GM19240 (cell line): ENCODE data around the gene MACROD1.
A peak's percentile ranks its signal among the peaks of the same experiment; 100 is the strongest.

Experiments used
- DNase-seq: peaks from one replicate; pipeline ENCODE4 v3.0.0; 2011; ENCODE audit warnings: low spot score; ENCODE audit not compliant: insufficient read length

Gene MACROD1

DNA sequence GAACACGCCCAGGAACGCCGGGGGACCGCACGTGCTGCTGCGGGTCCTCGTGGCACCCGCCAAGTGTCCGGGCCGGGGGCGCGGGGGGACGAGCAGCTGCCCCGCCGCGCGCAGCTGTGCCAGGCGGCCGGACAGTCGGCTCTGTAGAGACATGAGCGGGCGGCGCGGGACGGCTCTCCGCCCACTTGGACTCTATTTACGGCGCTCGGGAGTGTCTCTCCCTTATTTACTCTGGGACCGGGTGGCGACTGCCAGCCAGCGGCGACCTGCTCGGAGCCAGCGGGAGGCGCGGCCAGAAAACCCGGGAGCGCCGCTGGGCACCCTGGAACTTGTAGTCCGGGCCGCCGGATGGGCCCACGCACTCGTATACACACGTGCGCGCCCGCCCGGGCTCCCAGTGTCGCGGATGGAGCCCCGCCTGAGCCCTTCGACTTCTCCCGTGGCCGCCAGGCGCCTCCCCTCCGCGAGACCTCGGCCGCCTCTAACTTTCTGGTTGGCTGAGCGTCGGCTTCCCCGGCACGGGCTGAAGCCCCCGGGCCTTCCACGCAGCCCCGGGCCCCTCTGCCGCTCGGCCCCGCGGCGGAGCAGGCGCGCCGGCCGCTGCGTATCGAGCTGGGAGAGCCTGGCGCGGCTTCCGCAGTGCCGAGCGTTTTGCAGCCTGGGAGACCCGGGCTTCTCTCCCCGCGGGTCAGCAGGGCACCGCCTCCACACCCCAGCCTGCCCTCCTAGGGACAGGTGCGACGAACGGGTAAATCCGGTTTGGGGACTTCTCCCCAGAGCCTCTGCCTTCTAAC lies at the start of gene MACROD1:
MACROD1 (minus strand) TSS at position 272 of the 794 bp plus-strand sequence; CDS start at position 153, 119 bp downstream.
- DNase-seq = peak; percentile 74

GRCh38 chr11:64211181-64211872 lies 45.4 kb upstream of the MACROD1 start:
- DNase-seq = no peak

- no peak for DNase-seq
These were observed 44.5 kb upstream of the MACROD1 start for GRCh38 chr11:64210301-64211020.

- no peak for DNase-seq
These were observed 43.6 kb upstream of the MACROD1 start for GRCh38 chr11:64209563-64209843.

GRCh38 chr11:64208796-64209562 lies 43.1 kb upstream of the MACROD1 start:
- DNase-seq = no peak

DNA sequence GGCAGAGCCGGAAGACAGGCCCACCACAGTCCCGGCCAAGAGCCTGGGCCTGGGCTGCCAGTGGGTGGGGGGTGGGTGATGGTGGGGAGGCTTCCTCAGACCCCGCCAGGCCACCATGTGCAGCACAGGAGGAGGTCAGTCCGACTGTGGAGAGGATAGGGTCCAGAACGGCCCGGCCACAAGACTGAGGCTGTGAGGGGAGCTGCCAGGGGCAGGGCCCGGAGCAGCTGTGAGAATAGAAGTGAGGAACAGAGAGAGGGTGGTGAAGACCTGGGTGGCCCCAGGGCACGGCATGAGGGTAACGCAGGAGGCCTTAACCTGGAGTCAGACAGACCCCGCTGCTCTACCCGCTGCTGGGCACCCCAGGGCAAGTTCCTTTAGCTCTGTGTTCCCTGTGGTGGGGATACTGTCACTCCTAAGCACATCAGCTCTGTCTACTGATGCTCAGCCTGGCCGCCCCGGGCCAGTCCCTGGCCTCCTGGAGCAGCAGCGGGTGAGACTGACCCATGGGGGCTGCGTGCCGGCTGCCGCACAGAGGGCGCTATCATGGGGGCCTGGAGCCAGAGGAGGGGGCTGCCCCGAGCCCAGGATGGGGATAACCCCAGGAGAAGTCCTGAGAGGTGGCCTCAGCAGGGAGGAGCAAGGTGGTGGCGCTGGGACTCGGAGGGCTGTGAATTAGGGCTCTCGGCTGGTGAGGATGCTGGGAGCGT lies 42.3 kb upstream of the MACROD1 start:
- DNase-seq = no peak

GRCh38 chr11:64207256-64208085 lies 41.6 kb upstream of the MACROD1 start:
- peak; percentile 95 for DNase-seq

DNA sequence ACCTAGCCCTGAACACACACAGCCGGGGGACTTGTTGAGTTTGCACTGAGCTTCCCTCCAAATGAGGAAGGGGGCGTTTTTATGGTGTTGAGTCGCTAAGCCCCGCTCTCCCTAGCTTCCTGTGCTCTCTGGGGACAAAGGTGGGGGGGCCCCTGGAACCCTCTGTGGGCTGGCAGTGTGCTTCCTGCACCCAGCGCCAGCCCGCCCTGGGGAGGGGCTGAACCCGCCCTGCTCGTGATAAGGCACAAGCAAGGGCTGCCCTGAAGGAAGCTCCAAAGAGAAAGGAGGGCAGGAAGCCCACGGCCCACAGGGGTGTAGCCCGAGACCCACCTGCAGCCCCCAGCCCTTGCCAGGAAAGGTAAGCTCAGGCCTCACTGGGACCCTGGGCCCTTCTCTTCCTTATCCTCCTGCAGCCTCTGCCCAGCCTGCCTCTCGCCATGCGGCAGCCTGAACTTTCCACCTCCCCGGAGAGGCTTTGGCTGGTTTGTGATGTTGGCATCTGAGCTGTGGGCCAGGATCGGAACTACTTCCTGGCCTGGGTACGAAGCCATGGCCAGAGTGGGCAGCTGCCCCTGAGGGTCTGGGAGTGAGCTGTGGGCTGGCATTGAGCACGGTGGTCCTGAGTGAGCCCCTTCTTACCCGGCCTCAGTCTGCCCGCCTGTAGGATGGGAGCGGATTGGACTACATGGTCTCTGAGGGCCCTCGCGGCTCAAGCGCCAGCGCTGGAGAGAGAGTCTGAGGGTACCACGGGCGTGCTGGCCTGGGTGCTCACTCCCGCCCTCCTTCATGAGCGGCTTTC lies 40.7 kb upstream of the MACROD1 start, which contains the start of gene FERMT3:
FERMT3 (plus strand) TSS at position 265 of the 799 bp plus-strand sequence. CDS start 644 bp downstream, outside the sequence.
- DNase-seq = no peak

DNA sequence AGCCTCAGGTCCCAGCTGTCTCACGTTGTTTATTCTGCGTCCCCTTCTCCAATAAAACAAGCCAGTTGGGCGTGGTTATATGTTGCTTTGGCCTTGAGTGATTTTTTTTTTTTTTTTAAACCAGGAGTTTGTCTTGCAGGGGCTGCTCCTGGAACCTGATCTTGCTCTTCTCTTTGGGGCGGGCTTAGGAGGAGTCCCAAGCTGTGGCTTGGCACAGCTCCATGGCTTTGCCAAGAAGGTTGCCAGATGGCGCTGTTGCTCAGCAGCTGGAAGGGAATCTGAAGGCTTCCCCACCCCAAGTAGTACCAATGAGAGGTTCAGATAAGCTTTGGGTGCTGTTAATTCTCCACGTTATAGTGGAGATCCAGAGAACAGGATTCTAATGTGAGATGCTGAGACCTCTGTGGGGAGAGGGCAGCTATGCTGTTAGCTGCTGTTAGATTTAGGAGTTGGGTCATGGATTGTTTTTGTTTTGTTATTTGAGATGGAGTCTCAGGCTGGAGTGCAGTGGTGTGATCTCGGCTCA lies 38.6 kb upstream of the MACROD1 start:
- no peak for DNase-seq

DNA sequence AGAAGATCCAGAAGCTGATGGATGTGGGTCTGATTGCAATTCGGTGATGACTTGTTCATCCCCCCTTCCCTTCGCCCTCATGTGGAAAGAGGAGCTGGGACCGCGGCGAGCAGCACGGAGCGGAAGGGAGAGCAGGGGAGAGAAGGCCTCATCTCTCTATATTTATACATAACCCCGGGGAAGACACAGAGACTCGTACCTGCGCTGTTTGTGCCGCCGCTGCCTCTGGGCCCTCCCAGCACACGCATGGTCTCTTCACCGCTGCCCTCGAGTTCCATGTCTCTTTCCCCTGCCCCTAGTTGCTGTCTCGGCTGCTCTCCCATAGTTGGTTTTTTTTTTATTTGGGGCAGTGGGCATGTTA lies 38.1 kb upstream of the MACROD1 start:
- no peak for DNase-seq

GRCh38 chr11:64203421-64204079 lies 37.6 kb upstream of the MACROD1 start:
- no peak for DNase-seq

- no peak for DNase-seq
These were observed 37.1 kb upstream of the MACROD1 start for GRCh38 chr11:64202992-64203391.

DNA sequence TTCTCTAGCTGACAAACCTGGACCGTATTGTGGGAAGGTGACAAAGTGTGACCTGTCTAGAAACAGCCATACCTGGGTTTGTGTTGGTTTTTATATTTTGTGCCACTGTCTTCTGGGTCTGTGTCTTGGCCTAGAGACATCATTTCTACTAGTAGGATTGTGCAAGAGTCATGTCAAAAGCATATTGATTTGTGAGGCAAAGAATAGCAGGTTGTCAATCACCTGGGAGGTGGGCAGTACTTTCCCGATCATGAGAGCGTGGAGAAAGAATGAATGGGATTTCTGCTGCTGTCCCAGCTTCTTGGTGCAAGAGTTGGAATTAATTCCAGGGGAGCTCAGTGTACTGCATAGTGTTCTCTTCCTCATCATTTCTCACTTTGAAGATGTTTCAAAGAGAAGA lies 35.6 kb upstream of the MACROD1 start:
- DNase-seq = no peak

GRCh38 chr11:64198511-64198910 lies 32.6 kb upstream of the MACROD1 start:
- DNase-seq = no peak

DNA sequence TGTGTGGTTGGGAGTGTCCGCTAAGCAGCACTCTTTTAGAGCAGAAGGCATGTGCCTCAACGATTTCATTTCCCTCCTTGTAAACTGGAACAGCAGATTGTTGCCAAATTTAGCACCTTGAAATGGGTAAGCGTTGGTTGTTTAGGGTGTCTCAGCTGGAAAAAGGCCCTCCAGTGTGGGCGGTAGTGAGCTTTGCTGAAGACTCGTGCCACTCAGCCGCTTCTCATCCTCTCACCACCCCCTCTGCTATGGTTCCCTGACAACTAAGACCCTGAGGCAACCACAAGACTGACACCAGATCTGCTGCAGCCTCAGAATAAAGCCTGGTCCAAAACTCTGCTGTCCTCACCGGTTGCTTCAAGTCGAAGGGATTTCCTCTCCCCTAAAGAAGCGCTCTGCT lies 30.7 kb upstream of the MACROD1 start:
- no peak for DNase-seq

GRCh38 chr11:64192434-64192833 lies 26.5 kb upstream of the MACROD1 start:
- no peak for DNase-seq

GRCh38 chr11:64186492-64187165 lies 20.7 kb upstream of the MACROD1 start:
- no peak for DNase-seq
